H1 (cell line): Measurements from ENCODE around the gene CERCAM. TPM values are rescaled to one million over a fixed set of nuclear protein-coding genes. Genes with fewer than 3 reads are reported as not detected.

Experiments used
- CTCF ChIA-PET: fragments of 300-600 bp; sonication (Branson Sonifier 250); formaldehyde crosslinking; loops from one replicate; lab custom pipeline; 2021; ENCODE audit not compliant: partially characterized antibody; lab: Charles Lee
- POLR2A ChIA-PET: fragments of 300-600 bp; sonication (Branson Sonifier 250); formaldehyde crosslinking; loops from one replicate; lab custom pipeline; 2021; ENCODE audit warnings: inconsistent platforms; ENCODE audit not compliant: partially characterized antibody; lab: Charles Lee
- DNase-seq, 2 experiments: peaks; one replicate each; pipeline versions ENCODE4 v3.0.0 to v3.0.0-alpha.2; 2010 to 2022; ENCODE audit warnings: low spot score in 2 of 2, low read depth in 1 of 2, mixed read lengths in 1 of 2
- FAIRE-seq: peaks from 2 replicates; lab custom pipeline; 2011; peaks lifted over from hg19 to GRCh38; lab: Jason Lieb, UNC
- H2AFZ ChIP-seq: 2 replicates; pipeline ENCODE4 v1.8.1; 2012; ENCODE audit warnings: low read length, inconsistent platforms
- H2AK5ac ChIP-seq: 2 replicates; pipeline ENCODE4 v1.6.1; 2013; ENCODE audit warnings: low read depth, low read length
- H2BK120ac ChIP-seq: replicated peaks from 2 replicates; pipeline ENCODE3; 2013; ENCODE audit warnings: low read depth, low read length, inconsistent platforms
- H2BK12ac ChIP-seq: 2 replicates; pipeline ENCODE4 v1.6.1; 2013; ENCODE audit warnings: low read depth, low read length
- H2BK15ac ChIP-seq: 2 replicates; pipeline ENCODE4 v1.6.1; 2013; ENCODE audit warnings: low read length
- H2BK20ac ChIP-seq: 2 replicates; pipeline ENCODE4 v1.6.1; 2013; ENCODE audit warnings: low read length
- H2BK5ac ChIP-seq: 2 replicates; pipeline ENCODE4 v1.6.1; 2013; ENCODE audit warnings: low read depth, low read length
- H3K14ac ChIP-seq: 2 replicates; pipeline ENCODE4 v1.6.1; 2013; ENCODE audit warnings: inconsistent platforms; ENCODE audit not compliant: insufficient read length
- H3K18ac ChIP-seq: 2 replicates; pipeline ENCODE4 v1.6.1; 2013; ENCODE audit warnings: low read length; ENCODE audit errors: extremely low read depth
- H3K23ac ChIP-seq: 2 replicates; pipeline ENCODE4 v1.6.1; 2013; ENCODE audit warnings: inconsistent platforms; ENCODE audit not compliant: insufficient read length
- H3K23me2 ChIP-seq: 2 replicates; pipeline ENCODE4 v1.6.1; 2013; ENCODE audit warnings: low read depth, low read length
- H3K27ac ChIP-seq: 2 replicates; pipeline ENCODE4 v1.6.1; 2011; ENCODE audit warnings: low read depth, low read length, inconsistent platforms
- H3K27me3 ChIP-seq, 4 experiments: replicated peaks in 1 of 4; 1 replicate in 1 of 4; 2 replicates in 3 of 4; pipeline versions ENCODE4 v1.6.1 to v1.8.1; 2011 to 2013; ENCODE audit warnings: low read length in 3 of 4, mild to moderate bottlenecking in 3 of 4, inconsistent platforms in 2 of 4, mixed read lengths in 2 of 4, moderate library complexity in 1 of 4; ENCODE audit not compliant: control insufficient read depth in 3 of 4, insufficient read depth in 3 of 4; ENCODE audit errors: extremely low read depth in 1 of 4
- H3K36me3 ChIP-seq, 4 experiments: 2 replicates each; pipeline versions ENCODE4 v1.6.1 to v1.8.1; 2011 to 2013; ENCODE audit warnings: mild to moderate bottlenecking in 4 of 4, low read length in 3 of 4, moderate library complexity in 2 of 4, control low read depth in 1 of 4, inconsistent platforms in 1 of 4; ENCODE audit not compliant: insufficient read depth in 4 of 4, control insufficient read depth in 2 of 4
- H3K4ac ChIP-seq: replicated peaks from 2 replicates; pipeline ENCODE3; 2013; ENCODE audit warnings: low read length, low read depth, mixed read lengths, inconsistent platforms; ENCODE audit not compliant: insufficient read length
- H3K4me1 ChIP-seq, 4 experiments: replicated peaks in 1 of 4; 1 replicate in 1 of 4; 2 replicates in 3 of 4; pipeline versions ENCODE4 v1.6.1 to v1.8.1; 2011 to 2013; ENCODE audit warnings: low read length in 3 of 4, inconsistent platforms in 2 of 4, mixed read lengths in 1 of 4; ENCODE audit not compliant: insufficient read depth in 4 of 4, control insufficient read depth in 3 of 4
- H3K4me2 ChIP-seq, 2 experiments: 2 replicates each; pipeline versions ENCODE4 v1.6.1 to v1.8.1; 2011 to 2013; ENCODE audit warnings: low read depth in 2 of 2, low read length in 2 of 2, control low read depth in 1 of 2, inconsistent platforms in 1 of 2, mild to moderate bottlenecking in 1 of 2; ENCODE audit not compliant: insufficient read depth in 1 of 2
- H3K4me3 ChIP-seq, 4 experiments: fragments of 200-600, 300-600 bp in 1 of 4; sonication (generic), shearing (Covaris generic), sonication (Bioruptor Twin) in 1 of 4; 2 replicates each; pipeline versions ENCODE4 v1.5.1 to v1.8.1; 2011 to 2016; ENCODE audit warnings: low read length in 4 of 4, low read depth in 3 of 4, control low read depth in 2 of 4, inconsistent platforms in 2 of 4, mild to moderate bottlenecking in 2 of 4, mixed read lengths in 1 of 4, moderate library complexity in 1 of 4; ENCODE audit not compliant: insufficient read depth in 2 of 4; ENCODE audit errors: extremely low read depth in 1 of 4
- H3K56ac ChIP-seq: replicated peaks from 2 replicates; pipeline ENCODE3; 2013; ENCODE audit warnings: low read depth, mild to moderate bottlenecking, mixed read lengths, low read length, inconsistent platforms; ENCODE audit not compliant: insufficient read length
- H3K79me1 ChIP-seq: 2 replicates; pipeline ENCODE4 v1.6.1; 2013; ENCODE audit warnings: low read depth, low read length, control low read depth
- H3K79me2 ChIP-seq, 2 experiments: 2 replicates each; pipeline versions ENCODE4 v1.6.1 to v1.8.1; 2012 to 2013; ENCODE audit warnings: low read length in 2 of 2, mild to moderate bottlenecking in 2 of 2, inconsistent platforms in 1 of 2; ENCODE audit not compliant: insufficient read depth in 2 of 2, control insufficient read depth in 1 of 2
- H3K9ac ChIP-seq, 4 experiments: replicated peaks in 1 of 4; 1 replicate in 1 of 4; 2 replicates in 3 of 4; pipeline versions ENCODE4 v1.6.1 to v1.8.1; 2011 to 2013; ENCODE audit warnings: low read depth in 3 of 4, low read length in 3 of 4, control low read depth in 2 of 4, mild to moderate bottlenecking in 2 of 4, moderate library complexity in 2 of 4, inconsistent platforms in 1 of 4; ENCODE audit errors: extremely low read depth in 1 of 4
- H3K9me3 ChIP-seq, 2 experiments: 2 replicates each; pipeline versions ENCODE4 v1.6.1 to v1.8.1; 2012 to 2013; ENCODE audit warnings: mild to moderate bottlenecking in 2 of 2, moderate library complexity in 2 of 2, control low read depth in 1 of 2, inconsistent platforms in 1 of 2, low read depth in 1 of 2, low read length in 1 of 2, mixed read lengths in 1 of 2; ENCODE audit not compliant: insufficient read depth in 2 of 2
- H4K20me1 ChIP-seq, 2 experiments: replicated peaks in 1 of 2; 2 replicates each; pipeline versions ENCODE3 to v1.8.1; 2011 to 2013; ENCODE audit warnings: inconsistent platforms in 2 of 2, low read length in 2 of 2, mild to moderate bottlenecking in 1 of 2; ENCODE audit not compliant: insufficient read depth in 2 of 2, control insufficient read depth in 1 of 2
- H4K5ac ChIP-seq: 2 replicates; pipeline ENCODE4 v1.6.1; 2013; ENCODE audit warnings: low read length, low read depth, mixed read lengths, inconsistent platforms; ENCODE audit not compliant: insufficient read length
- H4K8ac ChIP-seq: 2 replicates; pipeline ENCODE4 v1.8.0; 2013; ENCODE audit warnings: mild to moderate bottlenecking, moderate library complexity, low read length, inconsistent platforms; ENCODE audit not compliant: insufficient read depth; ENCODE audit errors: extremely low read depth
- H4K91ac ChIP-seq: replicated peaks from 2 replicates; pipeline ENCODE3; 2013; ENCODE audit warnings: low read length, mixed read lengths, inconsistent platforms; ENCODE audit not compliant: insufficient read length
- ASH2L ChIP-seq: fragments of 200-600, 300-600 bp; sonication (generic); IDR thresholded peaks from one replicate; pipeline ENCODE4 v1.7.1; 2017; ENCODE audit warnings: low read length
- CHD2 ChIP-seq: IDR thresholded peaks from 2 replicates; pipeline ENCODE4 v1.6.1; 2012; ENCODE audit warnings: low read length, improper control_type of control experiment
- EGR1 ChIP-seq: IDR thresholded peaks from 2 replicates; pipeline ENCODE4 v1.6.1; 2011; ENCODE audit warnings: low read depth, low read length, borderline replicate concordance
- EP300 ChIP-seq, 2 experiments: IDR thresholded peaks; 1 replicate in 1 of 2; 2 replicates in 1 of 2; pipeline ENCODE4 v1.6.1; 2011 to 2012; ENCODE audit warnings: low read depth in 2 of 2, low read length in 2 of 2, mild to moderate bottlenecking in 2 of 2, borderline replicate concordance in 1 of 2, inconsistent platforms in 1 of 2, moderate library complexity in 1 of 2
- HDAC2 ChIP-seq, 2 experiments: fragments of 300-600 bp in 1 of 2; sonication (generic) in 1 of 2; IDR thresholded peaks; 2 replicates each; pipeline ENCODE4 v1.6.1; 2011 to 2012; ENCODE audit warnings: low read depth in 2 of 2, low read length in 2 of 2, mild to moderate bottlenecking in 2 of 2, moderate library complexity in 2 of 2, borderline replicate concordance in 1 of 2, inconsistent platforms in 1 of 2
- KDM4A ChIP-seq: IDR thresholded peaks from one replicate; pipeline ENCODE4 v1.7.1; 2012; ENCODE audit warnings: low read depth, mild to moderate bottlenecking, moderate library complexity, low read length, inconsistent platforms; ENCODE audit not compliant: severe bottlenecking
- NANOG ChIP-seq: IDR thresholded peaks from 2 replicates; pipeline ENCODE4 v1.6.1; 2011; ENCODE audit warnings: low read length, low read depth, mild to moderate bottlenecking, inconsistent platforms; ENCODE audit not compliant: insufficient read depth, poor library complexity, severe bottlenecking
- RBBP5 ChIP-seq: IDR thresholded peaks from 2 replicates; pipeline ENCODE4 v1.7.1; 2012; ENCODE audit warnings: low read depth, mild to moderate bottlenecking, inconsistent platforms, low read length, moderate library complexity, borderline replicate concordance
- RXRA ChIP-seq: IDR thresholded peaks from 2 replicates; pipeline ENCODE4 v1.6.1; 2011; ENCODE audit warnings: low read depth, mild to moderate bottlenecking, low read length, moderate library complexity; ENCODE audit not compliant: insufficient read depth
- SUZ12 ChIP-seq: fragments of 200-600 bp; sonication (generic); IDR thresholded peaks from 2 replicates; pipeline ENCODE4 v1.6.1; 2012; ENCODE audit warnings: mild to moderate bottlenecking, inconsistent platforms, low read length, moderate library complexity, mixed read lengths
- WGBS, 2 experiments: shearing (Covaris generic) in 1 of 2; methylation state at CpG; one replicate each; pipeline versions ENCODE4 v1.1.6 to v1.1.7; 2013 to 2015; ENCODE audit warnings: low lambda C conversion rate in 2 of 2, mixed read lengths in 2 of 2, inconsistent platforms in 1 of 2, low coverage in 1 of 2, missing lambda C conversion rate in 1 of 2; ENCODE audit not compliant: insufficient replicate concordance in 2 of 2, insufficient coverage in 1 of 2, insufficient read length in 1 of 2; ENCODE audit errors: extremely low coverage in 1 of 2, missing lambda C conversion rate in 1 of 2; 5-methylcytosine and 5-hydroxymethylcytosine counted together
- polyA plus RNA-seq, 7 experiments: library from polyadenylated mRNA; depleted of rRNA in 3 of 7; stranded (reverse) in 5 of 7; unstranded in 2 of 7; fragments of >200 nt in 5 of 7; fragments of 200-250 nt in 2 of 7; gene quantifications; 1 replicate in 5 of 7; 2 replicates in 1 of 7; 4 replicates in 1 of 7; pipeline versions ENCODE4 v1.2.1 to v1.2.3, GENCODE V29; 2011 to 2013; ENCODE audit warnings: missing spikeins in 2 of 7, mixed read lengths in 2 of 7
- total RNA-seq: library from RNA; stranded (reverse); fragmentation: NEBNext Ultra II Directional; extraction: Animal tissue kit (Norgen Biotek cat#: 25700); gene quantifications from 2 replicates; pipeline ENCODE4 v1.2.1, GENCODE V29; 2021
- TF ChIP-seq, protein P1 (sequence below): IDR thresholded peaks from 2 replicates; pipeline ENCODE4 v1.6.1; 2012; ENCODE audit warnings: low read length, inconsistent platforms

The CERCAM gene
- total and polyA plus RNA-seq, 2 of the 8 experiments (the other 6 are each of a cell fraction or from before 2014, with no cell fraction given), result 3.1 to 5.2 TPM

- FAIRE-seq, result no peak
- Histone ChIP-seq H2BK5ac (no peak overlapping the region), H3K36me3 (no peaks in the 10 kb centered on the region; a peak in 1 of 8 replicates), H3K79me2 (no peaks in the 10 kb centered on the region), H2AK5ac (no peak overlapping the region), H2BK20ac (no peak overlapping the region), H3K27me3 (no peaks in the 10 kb centered on the region), H2BK15ac (no peak overlapping the region), H4K5ac (no peak overlapping the region), H3K9ac (no peak overlapping the region), H2AFZ (no peak overlapping the region), H3K27ac (no peak overlapping the region), H3K9me3 (no peaks in the 10 kb centered on the region), H3K4me3 (no peak overlapping the region), H3K14ac (no peak overlapping the region), H3K23ac (no peak overlapping the region), H3K56ac (no peak overlapping the region), H3K4me1 (no peaks in the 10 kb centered on the region), H3K4ac (no peak overlapping the region), H2BK12ac (no peak overlapping the region), H3K4me2 (no peak overlapping the region), H4K91ac (no peak overlapping the region), H3K23me2 (no peaks in the 10 kb centered on the region), H2BK120ac (no peak overlapping the region), H3K79me1 (no peaks in the 10 kb centered on the region), H4K20me1 (no peaks in the 10 kb centered on the region), H3K18ac (no peak overlapping the region), H4K8ac (no peak overlapping the region)
- WGBS, 2 experiments, result 95% methylated on average over 4 of the region's 5 CpGs; no CpG with 5 or more reads in 1 of the 2 experiments
- no peak for DNase-seq
- POLR2A ChIA-PET, result no interaction called here
- CTCF ChIA-PET, result no interaction called here
- TF ChIP-seq RXRA (no peak), SUZ12 (no peak), KDM4A (no peak), ASH2L (no peak), CHD2 (no peak), EGR1 (no peak), RBBP5 (no peak), EP300 (IDR thresholded peaks at IDR 0.05; ENCODE audit: borderline replicate concordance in 1 of 2, low read depth in 2 of 2, low read length in 2 of 2) (no peak), NANOG (no peak), HDAC2 (IDR thresholded peaks at IDR 0.05; ENCODE audit: borderline replicate concordance in 1 of 2, low read depth in 2 of 2, low read length in 2 of 2) (no peak)
- TF ChIP-seq, protein P1, sequence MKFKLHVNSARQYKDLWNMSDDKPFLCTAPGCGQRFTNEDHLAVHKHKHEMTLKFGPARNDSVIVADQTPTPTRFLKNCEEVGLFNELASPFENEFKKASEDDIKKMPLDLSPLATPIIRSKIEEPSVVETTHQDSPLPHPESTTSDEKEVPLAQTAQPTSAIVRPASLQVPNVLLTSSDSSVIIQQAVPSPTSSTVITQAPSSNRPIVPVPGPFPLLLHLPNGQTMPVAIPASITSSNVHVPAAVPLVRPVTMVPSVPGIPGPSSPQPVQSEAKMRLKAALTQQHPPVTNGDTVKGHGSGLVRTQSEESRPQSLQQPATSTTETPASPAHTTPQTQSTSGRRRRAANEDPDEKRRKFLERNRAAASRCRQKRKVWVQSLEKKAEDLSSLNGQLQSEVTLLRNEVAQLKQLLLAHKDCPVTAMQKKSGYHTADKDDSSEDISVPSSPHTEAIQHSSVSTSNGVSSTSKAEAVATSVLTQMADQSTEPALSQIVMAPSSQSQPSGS, result no peak
Measured at GRCh38 chr9:128470560-128470959, 49.9 kb downstream of the CERCAM start.
